ENCODE results near the gene SLCO2B1.

The SLCO2B1 gene

GRCh38 chr11:75204685-75205563 lies 54.0 kb downstream of the SLCO2B1 start:
- H3K4me3 ChIP-seq (ENCODE audit: low read depth, low read length): no peak overlapping the region

GRCh38 chr11:75205564-75206020 lies 54.7 kb downstream of the SLCO2B1 start:
- H3K4me3 ChIP-seq (ENCODE audit: low read depth, low read length): no peak overlapping the region
- no peak for DNase-seq (ENCODE audit: low read depth)

More at GRCh38 chr11:75204685-75205563, 54.0 kb downstream of the SLCO2B1 start:
- peak; percentile 21 for DNase-seq (ENCODE audit: low read depth)

GRCh38 chr11:75208446-75208845 lies 57.5 kb downstream of the SLCO2B1 start:
- no peak overlapping the region for H3K4me3 ChIP-seq (ENCODE audit: low read depth, low read length)
- no peak for DNase-seq (ENCODE audit: low read depth)

GRCh38 chr11:75212411-75212810 lies 61.5 kb downstream of the SLCO2B1 start:
- no peak overlapping the region for H3K4me3 ChIP-seq (ENCODE audit: low read depth, low read length)
- DNase-seq (ENCODE audit: low read depth): no peak

- peak; percentile 14 for DNase-seq (ENCODE audit: low read depth)
- no peak overlapping the region for H3K4me3 ChIP-seq (ENCODE audit: low read depth, low read length)
Measured at GRCh38 chr11:75214411-75214821, 63.5 kb downstream of the SLCO2B1 start.

- no peak for DNase-seq (ENCODE audit: low read depth)
- no peak overlapping the region for H3K4me3 ChIP-seq (ENCODE audit: low read depth, low read length)
Measured at GRCh38 chr11:75214843-75215242, 63.9 kb downstream of the SLCO2B1 start.

GRCh38 chr11:75219869-75220268 lies 69.0 kb downstream of the SLCO2B1 start:
- no peak for DNase-seq (ENCODE audit: low read depth)
- no peak overlapping the region for H3K4me3 ChIP-seq (ENCODE audit: low read depth, low read length)

- H3K4me3 ChIP-seq (ENCODE audit: low read depth, low read length): no peak overlapping the region
- no peak for DNase-seq (ENCODE audit: low read depth)
Measured at GRCh38 chr11:75223954-75224643, 73.2 kb downstream of the SLCO2B1 start.

- no peak for DNase-seq (ENCODE audit: low read depth)
- H3K4me3 ChIP-seq (ENCODE audit: low read depth, low read length): no peak overlapping the region
Measured at GRCh38 chr11:75225794-75226193, 74.9 kb downstream of the SLCO2B1 start.

- no peak for DNase-seq (ENCODE audit: low read depth)
- no peak overlapping the region for H3K4me3 ChIP-seq (ENCODE audit: low read depth, low read length)
Measured at GRCh38 chr11:75229466-75229865, 78.6 kb downstream of the SLCO2B1 start.

- no peak overlapping the region for H3K4me3 ChIP-seq (ENCODE audit: low read depth, low read length)
Measured at GRCh38 chr11:75230621-75231020, 79.7 kb downstream of the SLCO2B1 start.

GRCh38 chr11:75233754-75234172 lies 82.9 kb downstream of the SLCO2B1 start:
- DNase-seq (ENCODE audit: low read depth): no peak
- H3K4me3 ChIP-seq (ENCODE audit: low read depth, low read length): no peak overlapping the region

More at GRCh38 chr11:75230621-75231020, 79.7 kb downstream of the SLCO2B1 start:
- DNase-seq (ENCODE audit: low read depth): no peak

- no peak overlapping the region for H3K4me3 ChIP-seq (ENCODE audit: low read depth, low read length)
- no peak for DNase-seq (ENCODE audit: low read depth)
Measured at GRCh38 chr11:75236062-75236461, 85.2 kb downstream of the SLCO2B1 start.

GRCh38 chr11:75237050-75237449 lies 86.1 kb downstream of the SLCO2B1 start:
- no peak for DNase-seq (ENCODE audit: low read depth)

GRCh38 chr11:75238595-75239440 lies 87.9 kb downstream of the SLCO2B1 start:
- H3K4me3 ChIP-seq (ENCODE audit: low read depth, low read length): no peak overlapping the region
- DNase-seq (ENCODE audit: low read depth): no peak

More at GRCh38 chr11:75237050-75237449, 86.1 kb downstream of the SLCO2B1 start:
- no peak overlapping the region for H3K4me3 ChIP-seq (ENCODE audit: low read depth, low read length)

GRCh38 chr11:75239531-75240290 lies 88.8 kb downstream of the SLCO2B1 start:
- no peak for DNase-seq (ENCODE audit: low read depth)
- no peak overlapping the region for H3K4me3 ChIP-seq (ENCODE audit: low read depth, low read length)

GRCh38 chr11:75240311-75241035 lies 89.6 kb downstream of the SLCO2B1 start, which contains the start of gene TPBGL:
Gene TPBGL (plus strand): TSS chr11:75240774. CDS start chr11:75241050, 276 bp downstream.
- DNase-seq (ENCODE audit: low read depth): no peak

More at GRCh38 chr11:75240311-75241035, 89.6 kb downstream of the SLCO2B1 start, which contains the start of gene TPBGL:
- peak within 1 kb of the TSS; percentile 35 for H3K4me3 ChIP-seq (ENCODE audit: low read depth, low read length)

Measured in skeletal muscle cell (primary cell).